K562 (cell line): ENCODE results near the gene PBX1. TPM values are rescaled to one million over a fixed set of nuclear protein-coding genes. Genes with fewer than 3 reads are reported as not detected.

Experiments used
- ATAC-seq: fragments of 200-7000 bp; cut with Tn5 transposase; 3 replicates; pipeline ENCODE4 v1.9.1; 2020; ENCODE audit warnings: moderate library complexity
- BruUV-seq: library from RNA; stranded (reverse); fragments of 400-500 nt; replicated peaks from 2 replicates; lab custom pipeline; 2021; lab: Mats Ljungman, UMichigan
- CTCF ChIA-PET: fragments of 300-600 bp; formaldehyde crosslinking; extraction: SDS; loops from one replicate; lab custom pipeline; 2021; ENCODE audit warnings: low intra/inter-chr PET ratio; lab: Yijun Ruan, JAX
- POLR2A ChIA-PET: fragments of 300-600, 350-650 bp; sonication (Branson Sonifier 250); formaldehyde crosslinking; extraction: SDS; loops from one replicate; lab custom pipeline; 2021; ENCODE audit warnings: antibody characterized with exemption, inconsistent platforms; lab: Yijun Ruan, JAX
- DNase-seq, 4 experiments: peaks; one replicate each; pipeline versions ENCODE4 v3.0.0 to v3.0.0-alpha.2; 2011 to 2018; ENCODE audit warnings: low spot score in 3 of 4, mixed read lengths in 3 of 4; ENCODE audit errors: extremely low read depth in 1 of 4
- FAIRE-seq: peaks from 2 replicates; lab custom pipeline; 2011; peaks lifted over from hg19 to GRCh38; lab: Jason Lieb, UNC
- H2AFZ ChIP-seq: 2 replicates; pipeline ENCODE4 v1.6.0; 2011; ENCODE audit warnings: low read depth, low read length, control low read depth, inconsistent platforms
- H3K27ac ChIP-seq: fragments of 200-600 bp; 3 replicates; pipeline ENCODE4 v1.8.0; 2011; ENCODE audit warnings: low read depth, mild to moderate bottlenecking, control low read depth, inconsistent platforms, low read length, moderate library complexity, mixed read lengths; ENCODE audit errors: extremely low read depth
- H3K27me3 ChIP-seq, 2 experiments: fragments of 300-600 bp in 1 of 2; 2 replicates in 1 of 2; 3 replicates in 1 of 2; pipeline versions ENCODE4 v1.6.0 to v1.8.0; 2011; ENCODE audit warnings: inconsistent platforms in 2 of 2, low read length in 2 of 2, mild to moderate bottlenecking in 1 of 2, mixed read lengths in 1 of 2, moderate library complexity in 1 of 2; ENCODE audit not compliant: control insufficient read depth in 2 of 2, insufficient read depth in 2 of 2
- H3K36me3 ChIP-seq: fragments of 300-600 bp; 3 replicates; pipeline ENCODE4 v1.8.0; 2011; ENCODE audit warnings: mild to moderate bottlenecking, low read length, inconsistent platforms; ENCODE audit not compliant: control insufficient read depth, insufficient read depth
- H3K4me1 ChIP-seq, 2 experiments: fragments of 200-600 bp in 1 of 2; replicated peaks in 1 of 2; 2 replicates in 1 of 2; 3 replicates in 1 of 2; pipeline versions ENCODE4 v1.5.1 to v1.8.0; 2011; ENCODE audit warnings: inconsistent platforms in 2 of 2, low read length in 2 of 2, mild to moderate bottlenecking in 1 of 2, mixed read lengths in 1 of 2, moderate library complexity in 1 of 2; ENCODE audit not compliant: control insufficient read depth in 2 of 2, insufficient read depth in 2 of 2
- H3K4me2 ChIP-seq: 2 replicates; pipeline ENCODE4 v1.6.1; 2011; ENCODE audit warnings: low read length, control low read depth, inconsistent platforms, mixed read lengths; ENCODE audit not compliant: insufficient read depth
- H3K4me3 ChIP-seq: fragments of 200-600 bp; sonication (generic), shearing (Covaris generic); 2 replicates; pipeline ENCODE4 v1.5.1; 2016; ENCODE audit warnings: control low read depth, inconsistent platforms
- H3K79me2 ChIP-seq: fragments of 200-600 bp; 3 replicates; pipeline ENCODE4 v1.8.0; 2011; ENCODE audit warnings: low read length, inconsistent platforms; ENCODE audit not compliant: control insufficient read depth, insufficient read depth
- H3K9ac ChIP-seq, 2 experiments: 2 replicates each; pipeline versions ENCODE4 v1.6.0 to v1.6.1; 2011; ENCODE audit warnings: low read depth in 2 of 2, low read length in 2 of 2, control low read depth in 1 of 2, inconsistent platforms in 1 of 2, mild to moderate bottlenecking in 1 of 2, mixed read lengths in 1 of 2; ENCODE audit not compliant: insufficient read depth in 1 of 2
- H3K9me1 ChIP-seq: one replicate; pipeline ENCODE4 v1.6.0; 2011; ENCODE audit warnings: inconsistent platforms, mild to moderate bottlenecking, low read length, moderate library complexity; ENCODE audit not compliant: control insufficient read depth, insufficient read depth
- H3K9me3 ChIP-seq: replicated peaks from 2 replicates; pipeline ENCODE4 v1.5.1; 2011; ENCODE audit warnings: low read depth, low read length, inconsistent platforms; ENCODE audit not compliant: control insufficient read depth, insufficient read depth
- H4K20me1 ChIP-seq: replicated peaks from 2 replicates; pipeline ENCODE4 v1.6.1; 2011; ENCODE audit warnings: low read length, inconsistent platforms, mixed read lengths; ENCODE audit not compliant: control insufficient read depth, insufficient read depth
- KLF16 ChIP-seq: IDR thresholded peaks from 2 replicates; pipeline ENCODE4 v1.6.1; 2016; ENCODE audit warnings: antibody characterized with exemption
- PHF8 ChIP-seq: fragments of 200-600 bp; sonication (generic); IDR thresholded peaks from 2 replicates; pipeline ENCODE4 v1.6.1; 2012; ENCODE audit warnings: mixed run types, mild to moderate bottlenecking, inconsistent platforms, low read length, moderate library complexity, borderline replicate concordance
- SOX6 ChIP-seq: fragments of 450-650 bp; IDR thresholded peaks from 2 replicates; pipeline ENCODE4 v1.6.1; 2014; ENCODE audit warnings: mild to moderate bottlenecking
- ZNF57 ChIP-seq: fragments of 450-650 bp; formaldehyde crosslinking; IDR thresholded peaks from 2 replicates; pipeline ENCODE4 v1.4.0; 2020; ENCODE audit warnings: mild to moderate bottlenecking, moderate library complexity
- ZNF780A ChIP-seq: fragments of 250-450 bp; sonication (Bioruptor Pico); IDR thresholded peaks from 2 replicates; pipeline ENCODE4 v1.5.0; 2021; ENCODE audit warnings: mild to moderate bottlenecking
- WGBS: fragments of 100-300 bp; shearing (Covaris generic); methylation state at CpG from one replicate; pipeline ENCODE4 v1.1.6; 2016; ENCODE audit warnings: low coverage, mixed read lengths; ENCODE audit not compliant: insufficient coverage; ENCODE audit errors: missing lambda C conversion rate; 5-methylcytosine and 5-hydroxymethylcytosine counted together
- in situ Hi-C: fragments of 300-500 bp; cut with MboI; formaldehyde crosslinking; loops from 4 replicates; pipeline ENCODE4 v1.15.0; 2018; ENCODE audit warnings: inconsistent platforms, mixed read lengths
- intact Hi-C: fragments of 100-400 bp; cut with micrococcal nuclease; formaldehyde crosslinking; loops from 2 replicates; pipeline ENCODE4 v1.14.2; 2022
- polyA plus RNA-seq, 8 experiments: library from polyadenylated mRNA; depleted of rRNA in 4 of 8; stranded (reverse) in 5 of 8; unstranded in 3 of 8; fragments of >200 nt; fragmentation: Nextera tagmentation in 2 of 8; fragmentation: Illumina TruSeq in 1 of 8; extraction: Ambion mirVana in 2 of 8; extraction: Trizol in 1 of 8; gene quantifications; 2 replicates each; pipeline versions ENCODE4 v1.2.1 to v1.2.3, GENCODE V29; 2011 to 2014; ENCODE audit warnings: inconsistent platforms in 1 of 8, missing spikeins in 1 of 8
- total RNA-seq, 7 experiments: library from RNA; depleted of rRNA in 6 of 7; stranded (reverse); fragments of >200 nt in 6 of 7; fragmentation: Illumina TruSeq in 2 of 7; extraction: Trizol in 2 of 7; gene quantifications; 2 replicates each; pipeline versions ENCODE4 v1.2.1 to v1.2.3, GENCODE V29; 2011 to 2021; ENCODE audit warnings: low replicate concordance in 1 of 7
- TF ChIP-seq, protein P1 (sequence below), 2 experiments: fragments of 450-650 bp; IDR thresholded peaks; 2 replicates each; pipeline ENCODE4 v1.6.1; 2016; ENCODE audit warnings: mild to moderate bottlenecking in 2 of 2, borderline replicate concordance in 1 of 2, low read depth in 1 of 2, moderate library complexity in 1 of 2
- TF ChIP-seq, protein P2 (sequence below), 2 experiments: fragments of 450-650 bp in 1 of 2; sonication (generic) in 1 of 2; formaldehyde crosslinking; conservative IDR thresholded peaks; 2 replicates each; pipeline versions ENCODE4 v1.4.0 to v1.8.1; 2020 to 2022; ENCODE audit warnings: mild to moderate bottlenecking in 1 of 2, missing genetic modification reagents in 1 of 2

The PBX1 gene
- total and polyA plus RNA-seq, 9 of the 15 experiments (the other 6 are each of a cell fraction or from before 2014, with no cell fraction given) = 0.03 to 0.62 (median 0.17) TPM

DNA sequence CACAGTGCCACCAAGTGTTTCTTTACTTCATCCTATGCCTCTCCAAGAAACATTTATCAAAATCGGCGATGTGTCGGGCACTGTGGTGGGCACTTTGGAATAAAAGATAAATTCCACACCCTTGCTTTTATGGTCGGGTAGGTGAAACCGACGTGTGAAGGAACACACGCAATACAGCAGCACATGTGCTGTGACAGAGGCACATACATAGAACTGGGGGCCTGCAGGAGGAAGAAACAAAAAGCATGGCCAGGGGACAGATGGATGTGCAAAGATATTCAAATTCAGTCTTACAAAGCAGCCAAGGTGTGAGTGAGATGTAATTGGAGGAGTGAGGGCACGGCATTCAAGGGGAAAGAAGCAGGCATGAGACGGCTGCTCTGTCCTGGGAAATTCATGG, 282.0 kb downstream of the PBX1 start:
- CTCF ChIA-PET = no interaction called here
- intact Hi-C loops = no loop called here
- ATAC-seq (no peak), DNase-seq (no peak), FAIRE-seq (no peak)
- Histone ChIP-seq H3K27me3 (0 out of 5 replicates have a peak, but pooled peaks cover 0 to 4% of the 10 kb centered on the region in 2 experiments), H4K20me1 (no peaks in the 10 kb centered on the region), H2AFZ (no peak overlapping the region), H3K9ac (no peak overlapping the region), H3K4me3 (no peak overlapping the region), H3K4me2 (no peak overlapping the region), H3K27ac (no peak overlapping the region), H3K9me3 (no peaks in the 10 kb centered on the region), H3K79me2 (no peaks in the 10 kb centered on the region), H3K36me3 (no peaks in the 10 kb centered on the region), H3K9me1 (no peaks in the 10 kb centered on the region), H3K4me1 (no peaks in the 10 kb centered on the region)
- BruUV-seq = no TSS peak
- TF ChIP-seq, protein P1, sequence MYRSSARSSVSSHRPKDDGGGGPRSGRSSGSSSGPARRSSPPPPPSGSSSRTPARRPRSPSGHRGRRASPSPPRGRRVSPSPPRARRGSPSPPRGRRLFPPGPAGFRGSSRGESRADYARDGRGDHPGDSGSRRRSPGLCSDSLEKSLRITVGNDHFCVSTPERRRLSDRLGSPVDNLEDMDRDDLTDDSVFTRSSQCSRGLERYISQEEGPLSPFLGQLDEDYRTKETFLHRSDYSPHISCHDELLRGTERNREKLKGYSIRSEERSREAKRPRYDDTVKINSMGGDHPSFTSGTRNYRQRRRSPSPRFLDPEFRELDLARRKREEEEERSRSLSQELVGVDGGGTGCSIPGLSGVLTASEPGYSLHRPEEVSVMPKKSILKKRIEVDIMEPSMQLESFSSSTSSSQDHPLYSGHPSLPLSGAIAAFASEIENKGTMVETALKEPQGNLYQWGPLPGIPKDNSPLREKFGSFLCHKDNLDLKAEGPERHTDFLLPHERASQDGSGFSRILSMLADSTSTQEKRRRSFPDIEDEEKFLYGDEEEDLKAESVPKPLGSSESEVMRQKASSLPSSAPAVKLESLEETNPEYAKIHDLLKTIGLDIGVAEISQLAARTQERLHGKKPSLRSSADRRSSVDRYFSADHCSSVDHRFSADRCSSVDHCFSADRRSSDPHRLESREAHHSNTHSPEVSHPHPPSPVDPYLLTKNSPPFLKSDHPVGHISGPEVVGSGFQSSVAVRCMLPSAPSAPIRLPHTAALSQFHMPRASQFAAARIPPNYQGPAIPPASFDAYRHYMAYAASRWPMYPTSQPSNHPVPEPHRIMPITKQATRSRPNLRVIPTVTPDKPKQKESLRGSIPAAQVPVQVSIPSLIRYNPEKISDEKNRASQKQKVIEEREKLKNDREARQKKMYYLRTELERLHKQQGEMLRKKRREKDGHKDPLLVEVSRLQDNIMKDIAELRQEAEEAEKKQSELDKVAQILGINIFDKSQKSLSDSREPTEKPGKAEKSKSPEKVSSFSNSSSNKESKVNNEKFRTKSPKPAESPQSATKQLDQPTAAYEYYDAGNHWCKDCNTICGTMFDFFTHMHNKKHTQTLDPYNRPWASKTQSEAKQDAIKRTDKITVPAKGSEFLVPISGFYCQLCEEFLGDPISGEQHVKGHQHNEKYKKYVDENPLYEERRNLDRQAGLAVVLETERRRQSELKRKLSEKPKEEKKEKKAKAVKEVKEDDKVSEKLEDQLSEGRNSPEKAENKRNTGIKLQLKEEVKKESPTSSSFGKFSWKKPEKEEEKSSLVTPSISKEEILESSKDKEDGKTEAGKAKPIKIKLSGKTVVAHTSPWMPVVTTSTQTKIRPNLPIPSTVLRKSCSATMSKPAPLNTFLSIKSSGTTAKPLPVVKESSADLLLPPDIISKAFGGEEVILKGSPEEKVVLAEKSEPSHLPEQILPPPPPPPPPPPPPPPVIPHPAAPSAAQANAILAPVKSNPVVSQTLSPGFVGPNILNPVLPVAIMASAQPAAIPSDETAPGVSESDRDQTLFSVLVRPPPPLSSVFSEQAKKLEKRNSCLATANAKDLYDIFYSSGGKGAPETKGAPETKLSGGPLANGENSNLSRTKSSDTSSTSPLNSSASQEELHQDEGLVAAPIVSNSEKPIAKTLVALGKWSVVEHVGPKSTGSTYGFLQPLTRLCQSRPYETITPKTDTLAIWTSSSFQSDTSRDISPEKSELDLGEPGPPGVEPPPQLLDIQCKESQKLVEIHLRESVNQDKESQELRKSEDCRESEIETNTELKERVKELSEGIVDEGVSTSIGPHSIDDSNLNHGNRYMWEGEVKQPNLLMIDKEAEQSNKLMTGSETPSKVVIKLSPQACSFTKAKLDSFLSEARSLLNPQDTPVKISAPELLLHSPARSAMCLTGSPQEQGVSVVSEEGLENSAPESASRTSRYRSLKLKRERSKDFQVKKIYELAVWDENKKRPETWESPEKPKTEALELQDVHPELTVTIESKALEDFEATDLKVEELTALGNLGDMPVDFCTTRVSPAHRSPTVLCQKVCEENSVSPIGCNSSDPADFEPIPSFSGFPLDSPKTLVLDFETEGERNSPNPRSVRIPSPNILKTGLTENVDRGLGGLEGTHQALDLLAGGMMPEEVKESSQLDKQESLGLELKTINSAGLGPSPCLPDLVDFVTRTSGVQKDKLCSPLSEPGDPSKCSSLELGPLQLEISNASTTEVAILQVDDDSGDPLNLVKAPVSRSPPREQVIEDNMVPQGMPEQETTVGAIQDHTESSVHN (IDR thresholded peaks at IDR 0.05; ENCODE audit: borderline replicate concordance in 1 of 2, low read depth in 1 of 2) = no peak
- TF ChIP-seq KLF16 = no peak
- TF ChIP-seq, protein P2, sequence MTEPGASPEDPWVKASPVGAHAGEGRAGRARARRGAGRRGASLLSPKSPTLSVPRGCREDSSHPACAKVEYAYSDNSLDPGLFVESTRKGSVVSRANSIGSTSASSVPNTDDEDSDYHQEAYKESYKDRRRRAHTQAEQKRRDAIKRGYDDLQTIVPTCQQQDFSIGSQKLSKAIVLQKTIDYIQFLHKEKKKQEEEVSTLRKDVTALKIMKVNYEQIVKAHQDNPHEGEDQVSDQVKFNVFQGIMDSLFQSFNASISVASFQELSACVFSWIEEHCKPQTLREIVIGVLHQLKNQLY (CRISPR knock-in tag; conservative IDR thresholded peaks at IDR 0.05) = no peak
- TF ChIP-seq ZNF57 = no peak
- no peak for TF ChIP-seq SOX6
- TF ChIP-seq ZNF780A (CRISPR knock-in tag) = no peak
- TF ChIP-seq PHF8 = no peak
- POLR2A ChIA-PET = interaction anchor here (1.0 kb wide), 1 partner anchor 23 kb away, joined by 3 read pairs; no protein-coding TSS in a partner anchor
- 1% methylated on average over 9 of the region's 9 CpGs for WGBS
- in situ Hi-C loops = no loop called here
